NB4 (cell line): ENCODE data around the gene CADPS2.

ENCODE experiments used
- CTCF ChIP-seq: IDR thresholded peaks from one replicate; pipeline ENCODE4 v1.5.1; 2012; ENCODE audit warnings: low read depth, low read length
- MAX ChIP-seq: IDR thresholded peaks from 2 replicates; pipeline ENCODE4 v1.6.1; 2011; ENCODE audit warnings: low read depth, low read length
- MYC ChIP-seq: IDR thresholded peaks from 2 replicates; pipeline ENCODE4 v1.6.1; 2011; ENCODE audit warnings: low read depth, low read length
- POLR2A ChIP-seq: IDR thresholded peaks from 2 replicates; pipeline ENCODE4 v1.6.1; 2011; ENCODE audit warnings: mild to moderate bottlenecking; ENCODE audit not compliant: insufficient read length; ENCODE audit errors: extremely low read depth

GRCh38 chr7:122736183-122736582 lies 150.1 kb downstream of the CADPS2 start:
- no peak for TF ChIP-seq POLR2A
- no peak for TF ChIP-seq CTCF
- no peak for TF ChIP-seq MAX
- TF ChIP-seq MYC = no peak
